ENCODE measurements around the gene RHCE. TPM values are rescaled to one million over a fixed set of nuclear protein-coding genes. Genes with fewer than 3 reads are reported as not detected.
A peak's percentile ranks its signal among the peaks of the same experiment; 100 is the strongest.

Gene RHCE
- total and polyA plus RNA-seq, 9 of the 15 experiments (the other 6 are each of a cell fraction or from before 2014, with no cell fraction given), result 5.4 to 31.5 (median 12.6) TPM

GRCh38 chr1:25338188-25338981 is 82.2 kb downstream of the RHCE start, which contains the start of gene TMEM50A (continued):
- TF ChIP-seq RBBP5 (IDR thresholded peaks at IDR 0.05; ENCODE audit: borderline replicate concordance, insufficient read depth, low read length, poor library complexity, severe bottlenecking) (peak; percentile 84), PBX2 (CRISPR knock-in tag; IDR thresholded peaks at IDR 0.05; ENCODE audit: low read depth) (no peak), PBX2 (tag; conservative IDR thresholded peaks at IDR 0.05; ENCODE audit: low read depth) (peak; percentile 72), FOXP4 (CRISPR knock-in tag; IDR thresholded peaks at IDR 0.05; ENCODE audit: borderline replicate concordance) (0 out of 2 replicates have a peak, but pooled peaks have one; percentile 25), SNAPC5 (CRISPR knock-in tag; IDR thresholded peaks at IDR 0.05) (no peak), MBD2 (IDR thresholded peaks at IDR 0.05; ENCODE audit: borderline replicate concordance, low read depth) (peak; percentile 47; the same call in 1 of the 2 replicates), KLF13 (tag; IDR thresholded peaks at IDR 0.05; ENCODE audit: borderline replicate concordance, low read depth) (peak; percentile 67), ZNF263 (CRISPR knock-in tag; IDR thresholded peaks at IDR 0.05; ENCODE audit: borderline replicate concordance) (no peak), HNRNPLL (IDR thresholded peaks at IDR 0.05; ENCODE audit: low read depth, low read length, poor library complexity, severe bottlenecking) (peak; percentile 86), ARID4B (CRISPR knock-in tag; IDR thresholded peaks at IDR 0.05) (peak; percentile 36; the same call in 1 of the 2 replicates), ZNF668 (CRISPR knock-in tag; IDR thresholded peaks at IDR 0.05) (no peak), HDAC2 (IDR thresholded peaks at IDR 0.05) (peak; percentile 82; the same call in 1 of the 2 replicates), HLTF (IDR thresholded peaks at IDR 0.05) (peak; percentile 69; the same call in 1 of the 2 replicates), LCOR (CRISPR knock-in tag; IDR thresholded peaks at IDR 0.05) (peak; percentile 48), TARDBP (IDR thresholded peaks at IDR 0.05) (peak; percentile 13; the same call in 1 of the 2 replicates), IRF9 (tag; IDR thresholded peaks at IDR 0.05) (no peak), ZEB2 (IDR thresholded peaks at IDR 0.05) (no peak)

Data from K562 (cell line).